ENCODE measurements around the gene KCNQ2. TPM values are rescaled to one million over a fixed set of nuclear protein-coding genes. Genes with fewer than 3 reads are reported as not detected.

KCNQ2 gene
- total RNA-seq, 1 donor from 2014 or later: not detected

- H3K27me3 ChIP-seq (ENCODE audit: control insufficient read depth, insufficient read depth, low read length): peaks cover 2% of the 10 kb centered on the region
- no peak overlapping the region for H3K4me3 ChIP-seq (ENCODE audit: low read depth, low read length)
- H3K36me3 ChIP-seq (ENCODE audit: control insufficient read depth, insufficient read depth, low read length): no peaks in the 10 kb centered on the region
- DNase-seq (ENCODE audit: low read depth) (no peak), FAIRE-seq (no peak)
- no peak for TF ChIP-seq CTCF (IDR thresholded peaks at IDR 0.05; ENCODE audit: insufficient read depth, low read length, severe bottlenecking)
Measured at GRCh38 chr20:63488315-63489251, 16.1 kb upstream of the KCNQ2 start.

- no peaks in the 10 kb centered on the region for H3K36me3 ChIP-seq (ENCODE audit: control insufficient read depth, insufficient read depth, low read length)
- no peak for DNase-seq (ENCODE audit: low read depth)
- peaks cover 2% of the 10 kb centered on the region for H3K27me3 ChIP-seq (ENCODE audit: control insufficient read depth, insufficient read depth, low read length)
- no peak for TF ChIP-seq CTCF (IDR thresholded peaks at IDR 0.05; ENCODE audit: insufficient read depth, low read length, severe bottlenecking)
- H3K4me3 ChIP-seq (ENCODE audit: low read depth, low read length): no peak overlapping the region
- FAIRE-seq: no peak
Measured at GRCh38 chr20:63487781-63488241, 15.4 kb upstream of the KCNQ2 start.

- Histone ChIP-seq H3K4me3 (ENCODE audit: low read depth, low read length) (no peak overlapping the region), H3K27me3 (ENCODE audit: control insufficient read depth, insufficient read depth, low read length) (peaks cover 2% of the 10 kb centered on the region), H3K36me3 (ENCODE audit: control insufficient read depth, insufficient read depth, low read length) (no peaks in the 10 kb centered on the region)
- FAIRE-seq (no peak), DNase-seq (ENCODE audit: low read depth) (no peak)
- no peak for TF ChIP-seq CTCF (IDR thresholded peaks at IDR 0.05; ENCODE audit: insufficient read depth, low read length, severe bottlenecking)
Measured at GRCh38 chr20:63487116-63487764, 14.8 kb upstream of the KCNQ2 start.

GRCh38 chr20:63486300-63486855, 13.9 kb upstream of the KCNQ2 start:
- no peaks in the 10 kb centered on the region for H3K36me3 ChIP-seq (ENCODE audit: control insufficient read depth, insufficient read depth, low read length)
- no peak for TF ChIP-seq CTCF (IDR thresholded peaks at IDR 0.05; ENCODE audit: insufficient read depth, low read length, severe bottlenecking)
- H3K4me3 ChIP-seq (ENCODE audit: low read depth, low read length): no peak overlapping the region
- FAIRE-seq (no peak), DNase-seq (ENCODE audit: low read depth) (no peak)
- H3K27me3 ChIP-seq (ENCODE audit: control insufficient read depth, insufficient read depth, low read length): peaks cover 2% of the 10 kb centered on the region

- no peak for FAIRE-seq
- DNase-seq (ENCODE audit: low read depth): no peak
- H3K4me3 ChIP-seq (ENCODE audit: low read depth, low read length): no peak overlapping the region
- no peaks in the 10 kb centered on the region for H3K36me3 ChIP-seq (ENCODE audit: control insufficient read depth, insufficient read depth, low read length)
- TF ChIP-seq CTCF (IDR thresholded peaks at IDR 0.05; ENCODE audit: insufficient read depth, low read length, severe bottlenecking): no peak
- peaks cover 2% of the 10 kb centered on the region for H3K27me3 ChIP-seq (ENCODE audit: control insufficient read depth, insufficient read depth, low read length)
Measured at GRCh38 chr20:63484651-63485403, 12.4 kb upstream of the KCNQ2 start.

Data from bronchial epithelial cell (primary cell).